Thyroid gland (tissue), 4 donors: ENCODE measurements around the gene CCDC154. TPM values are rescaled to one million over a fixed set of nuclear protein-coding genes. Genes with fewer than 3 reads are reported as not detected.

Experiments used
- DNase-seq, 2 donors: peaks; one replicate each; pipeline ENCODE4 v3.0.0-alpha.2; 2019
- H3K27ac ChIP-seq, 3 donors: fragments of 200-600 bp; sonication (generic); 1 replicate in 2 of 3; 2 replicates in 1 of 3; pipeline ENCODE4 v1.5.1; 2016 to 2019; ENCODE audit warnings: mild to moderate bottlenecking in 1 of 3, moderate library complexity in 1 of 3
- H3K27me3 ChIP-seq: fragments of 200-600 bp; sonication (generic); one replicate; pipeline ENCODE4 v1.5.1; 2019
- H3K36me3 ChIP-seq, 2 donors: fragments of 200-600 bp; sonication (generic); one replicate each; pipeline ENCODE4 v1.5.1; 2016 to 2019
- H3K4me1 ChIP-seq, 2 donors: fragments of 200-600 bp; sonication (generic); one replicate each; pipeline ENCODE4 v1.5.1; 2017 to 2019
- H3K4me3 ChIP-seq, 3 donors: fragments of 200-600 bp; sonication (generic); replicated peaks in 1 of 3; 1 replicate in 2 of 3; 2 replicates in 1 of 3; pipeline ENCODE4 v1.5.1; 2016; ENCODE audit warnings: mild to moderate bottlenecking in 1 of 3
- H3K9me3 ChIP-seq: fragments of 200-600 bp; sonication (generic); one replicate; pipeline ENCODE4 v1.5.1; 2017
- CTCF ChIP-seq, 6 experiments: fragments of 200-600 bp in 3 of 6; fragments of 450-650 bp in 3 of 6; sonication (generic) in 3 of 6; IDR thresholded peaks; one replicate each; pipeline ENCODE4 v1.5.1; 2016 to 2019; ENCODE audit warnings: antibody characterized with exemption in 6 of 6, mild to moderate bottlenecking in 2 of 6, inconsistent platforms in 1 of 6, moderate library complexity in 1 of 6
- POLR2A ChIP-seq, 2 donors: fragments of 450-650 bp; IDR thresholded peaks; one replicate each; pipeline ENCODE4 v1.6.1; 2017; ENCODE audit warnings: antibody characterized with exemption in 2 of 2, mild to moderate bottlenecking in 2 of 2, moderate library complexity in 1 of 2
- WGBS, 2 donors: methylation state at CpG; one replicate each; pipeline ENCODE4 v1.1.5; 2017; 5-methylcytosine and 5-hydroxymethylcytosine counted together
- intact Hi-C: fragments of 100-400 bp; cut with DNase I; formaldehyde crosslinking; loops from one replicate; pipeline ENCODE4 v1.15.1; 2023
- total RNA-seq, 4 donors: library from RNA; depleted of rRNA; stranded (reverse); fragments of >200 nt; gene quantifications; one replicate each; pipeline ENCODE4 v1.2.3, GENCODE V29; 2016

CCDC154 gene
- total RNA-seq, 4 donors from 2014 or later, result 0.27 to 1.6 (median 0.99) TPM

GRCh38 chr16:1450218-1450617 lies 5.9 kb upstream of the CCDC154 start:
- Histone ChIP-seq H3K4me3 (no peak overlapping the region), H3K9me3 (no peaks in the 10 kb centered on the region), H3K27me3 (no peaks in the 10 kb centered on the region), H3K4me1 (no peaks in the 10 kb centered on the region), H3K36me3 (peaks cover 56 to 75% of the 10 kb centered on the region in 2 donors), H3K27ac (no peak overlapping the region)
- WGBS, 2 donors, result 91 to 94% methylated on average over 13 to 26 of the region's 29 CpGs
- TF ChIP-seq POLR2A (IDR thresholded peaks at IDR 0.05) (no peak), CTCF (IDR thresholded peaks at IDR 0.05) (no peak)
- intact Hi-C loops, result no loop called here
- no peak for DNase-seq

GRCh38 chr16:1449201-1449788 lies 4.9 kb upstream of the CCDC154 start:
- WGBS, 2 donors, result 97 to 98% methylated on average over 18 to 21 of the region's 25 CpGs
- Histone ChIP-seq H3K27ac (no peak overlapping the region), H3K9me3 (no peaks in the 10 kb centered on the region), H3K4me1 (no peaks in the 10 kb centered on the region), H3K36me3 (peaks cover 49 to 66% of the 10 kb centered on the region in 2 donors), H3K27me3 (no peaks in the 10 kb centered on the region), H3K4me3 (no peak overlapping the region)
- intact Hi-C loops, result no loop called here
- TF ChIP-seq POLR2A (IDR thresholded peaks at IDR 0.05), result no peak
- no peak for DNase-seq

GRCh38 chr16:1448536-1449116 lies 4.3 kb upstream of the CCDC154 start:
- no peaks in the 10 kb centered on the region for H3K4me1 ChIP-seq
- no peaks in the 10 kb centered on the region for H3K27me3 ChIP-seq
- no peak overlapping the region for H3K4me3 ChIP-seq
- DNase-seq, result no peak
- H3K9me3 ChIP-seq, result no peaks in the 10 kb centered on the region
- WGBS, 2 donors, result 93% methylated on average over 3 to 20 of the region's 30 CpGs
- intact Hi-C loops, result no loop called here
- H3K36me3 ChIP-seq, result peaks cover 42 to 60% of the 10 kb centered on the region in 2 donors
- TF ChIP-seq CTCF (IDR thresholded peaks at IDR 0.05) (no peak), POLR2A (IDR thresholded peaks at IDR 0.05) (no peak)
- H3K27ac ChIP-seq, result no peak overlapping the region

- WGBS, 2 donors, result 91 to 94% methylated on average over 10 to 11 of the region's 11 CpGs
- no peak overlapping the region for H3K4me3 ChIP-seq
- H3K36me3 ChIP-seq, result peaks cover 37 to 54% of the 10 kb centered on the region in 2 donors
- DNase-seq, result no peak
- TF ChIP-seq CTCF (IDR thresholded peaks at IDR 0.05) (no peak), POLR2A (IDR thresholded peaks at IDR 0.05) (no peak)
- intact Hi-C loops, result no loop called here
- no peaks in the 10 kb centered on the region for H3K9me3 ChIP-seq
- H3K27me3 ChIP-seq, result no peaks in the 10 kb centered on the region
- H3K27ac ChIP-seq, result no peak overlapping the region
- H3K4me1 ChIP-seq, result no peaks in the 10 kb centered on the region
These were observed 3.6 kb upstream of the CCDC154 start for GRCh38 chr16:1447965-1448364.

- WGBS, 2 donors, result 95% methylated on average over 18 to 24 of the region's 41 CpGs
- no peaks in the 10 kb centered on the region for H3K4me1 ChIP-seq
- H3K27me3 ChIP-seq, result no peaks in the 10 kb centered on the region
- intact Hi-C loops, result no loop called here
- no peak for DNase-seq
- TF ChIP-seq POLR2A (IDR thresholded peaks at IDR 0.05) (no peak), CTCF (IDR thresholded peaks at IDR 0.05) (no peak)
- H3K36me3 ChIP-seq, result peaks cover 33 to 42% of the 10 kb centered on the region in 2 donors
- H3K9me3 ChIP-seq, result no peaks in the 10 kb centered on the region
- H3K4me3 ChIP-seq, result no peak overlapping the region
- H3K27ac ChIP-seq, result no peak overlapping the region
These were observed 2.1 kb upstream of the CCDC154 start for GRCh38 chr16:1446296-1447080.
